ENCODE measurements around the gene BAHCC1. TPM values are rescaled to one million over a fixed set of nuclear protein-coding genes. Genes with fewer than 3 reads are reported as not detected.

Gene BAHCC1
- total RNA-seq, 2 experiments from 2014 or later = 0.87 to 0.91 TPM

GRCh38 chr17:81453076-81453475 is 57.8 kb downstream of the BAHCC1 start:
- H3K27ac Mint-ChIP-seq = peak overlapping the region; percentile 87
- H3K4me3 Mint-ChIP-seq = peak overlapping the region; percentile 12
- H3K4me1 Mint-ChIP-seq (ENCODE audit: low read depth) = peaks cover 24% of the 10 kb centered on the region
- POLR2A ChIA-PET = interaction anchor here (0.7 kb wide), 1 partner anchor 361 kb away, joined by 3 read pairs; no protein-coding TSS in a partner anchor
- DNase-seq (no peak), ATAC-seq (no peak)
- no peaks in the 10 kb centered on the region for H3K27me3 Mint-ChIP-seq (ENCODE audit: low read depth)
- CTCF ChIA-PET = interaction anchor here (0.6 to 1.4 kb wide), 2 partner anchors 13 to 32 kb away, joined by 3 to 7 read pairs; no protein-coding TSS in a partner anchor
- no peaks in the 10 kb centered on the region for H3K9me3 Mint-ChIP-seq (ENCODE audit: insufficient read depth)
- H3K36me3 Mint-ChIP-seq (ENCODE audit: low read depth) = no peaks in the 10 kb centered on the region

GRCh38 chr17:81453712-81454111 is 58.5 kb downstream of the BAHCC1 start:
- H3K9me3 Mint-ChIP-seq (ENCODE audit: insufficient read depth) = no peaks in the 10 kb centered on the region
- H3K27ac Mint-ChIP-seq = peak overlapping the region; percentile 87
- DNase-seq (peak; percentile 79), ATAC-seq (peak; percentile 82)
- ChIA-PET POLR2A (interaction anchor here (0.6 kb wide), 1 partner anchor 52 kb away, joined by 3 read pairs; no protein-coding TSS in a partner anchor), CTCF (interaction anchor here (0.6 to 1.4 kb wide), 2 partner anchors 13 to 31 kb away, joined by 3 to 7 read pairs; no protein-coding TSS in a partner anchor)
- H3K4me1 Mint-ChIP-seq (ENCODE audit: low read depth) = peaks cover 24% of the 10 kb centered on the region
- H3K36me3 Mint-ChIP-seq (ENCODE audit: low read depth) = no peaks in the 10 kb centered on the region
- peak overlapping the region; percentile 42 for H3K4me3 Mint-ChIP-seq
- H3K27me3 Mint-ChIP-seq (ENCODE audit: low read depth) = no peaks in the 10 kb centered on the region

GRCh38 chr17:81454473-81454872 is 59.2 kb downstream of the BAHCC1 start:
- CTCF ChIA-PET = interaction anchor here (1.4 kb wide), 1 partner anchor 30 kb away, joined by 7 read pairs; no protein-coding TSS in a partner anchor

GRCh38 chr17:81455387-81455786 is 60.1 kb downstream of the BAHCC1 start:
- peaks cover 24% of the 10 kb centered on the region for H3K4me1 Mint-ChIP-seq (ENCODE audit: low read depth)
- ATAC-seq (no peak), DNase-seq (no peak)
- ChIA-PET CTCF (interaction anchor here (1.0 kb wide), 1 partner anchor 29 kb away, joined by 3 read pairs; no protein-coding TSS in a partner anchor), POLR2A (no interaction called here)
- no peaks in the 10 kb centered on the region for H3K9me3 Mint-ChIP-seq (ENCODE audit: insufficient read depth)
- no peaks in the 10 kb centered on the region for H3K27me3 Mint-ChIP-seq (ENCODE audit: low read depth)
- no peak overlapping the region for H3K27ac Mint-ChIP-seq
- H3K4me3 Mint-ChIP-seq = no peak overlapping the region
- H3K36me3 Mint-ChIP-seq (ENCODE audit: low read depth) = no peaks in the 10 kb centered on the region

More at GRCh38 chr17:81454473-81454872, 59.2 kb downstream of the BAHCC1 start:
- DNase-seq = no peak
- peaks cover 24% of the 10 kb centered on the region for H3K4me1 Mint-ChIP-seq (ENCODE audit: low read depth)
- H3K4me3 Mint-ChIP-seq = no peak overlapping the region
- H3K9me3 Mint-ChIP-seq (ENCODE audit: insufficient read depth) = no peaks in the 10 kb centered on the region
- H3K27me3 Mint-ChIP-seq (ENCODE audit: low read depth) = no peaks in the 10 kb centered on the region
- peak overlapping the region; percentile 67 for H3K27ac Mint-ChIP-seq
- POLR2A ChIA-PET = interaction anchor here (0.6 kb wide), 1 partner anchor 53 kb away, joined by 3 read pairs; no protein-coding TSS in a partner anchor
- no peak for ATAC-seq
- no peaks in the 10 kb centered on the region for H3K36me3 Mint-ChIP-seq (ENCODE audit: low read depth)

- no peaks in the 10 kb centered on the region for H3K36me3 Mint-ChIP-seq (ENCODE audit: low read depth)
- H3K4me3 Mint-ChIP-seq = no peak overlapping the region
- ATAC-seq = no peak
- H3K27me3 Mint-ChIP-seq (ENCODE audit: low read depth) = no peaks in the 10 kb centered on the region
- peaks cover 24% of the 10 kb centered on the region for H3K4me1 Mint-ChIP-seq (ENCODE audit: low read depth)
- H3K9me3 Mint-ChIP-seq (ENCODE audit: insufficient read depth) = no peaks in the 10 kb centered on the region
- peak overlapping the region; percentile 66 for H3K27ac Mint-ChIP-seq
- no peak for DNase-seq
- ChIA-PET POLR2A (no interaction called here), CTCF (interaction anchor here (1.0 kb wide), 1 partner anchor 28 kb away, joined by 3 read pairs; no protein-coding TSS in a partner anchor)
Observed at GRCh38 chr17:81456091-81456490, 60.8 kb downstream of the BAHCC1 start.

- DNase-seq (no peak), ATAC-seq (no peak)
- Mint-ChIP-seq H3K4me1 (ENCODE audit: low read depth) (peaks cover 24% of the 10 kb centered on the region), H3K27me3 (ENCODE audit: low read depth) (no peaks in the 10 kb centered on the region), H3K27ac (no peak overlapping the region), H3K36me3 (ENCODE audit: low read depth) (no peaks in the 10 kb centered on the region), H3K9me3 (ENCODE audit: insufficient read depth) (no peaks in the 10 kb centered on the region), H3K4me3 (no peak overlapping the region)
- CTCF ChIA-PET = no interaction called here
- POLR2A ChIA-PET = no interaction called here
Observed at GRCh38 chr17:81456798-81457197, 61.5 kb downstream of the BAHCC1 start.

- Mint-ChIP-seq H3K4me1 (ENCODE audit: low read depth) (peaks cover 24% of the 10 kb centered on the region), H3K27ac (peak overlapping the region; percentile 46), H3K27me3 (ENCODE audit: low read depth) (no peaks in the 10 kb centered on the region), H3K36me3 (ENCODE audit: low read depth) (no peaks in the 10 kb centered on the region), H3K9me3 (ENCODE audit: insufficient read depth) (no peaks in the 10 kb centered on the region), H3K4me3 (no peak overlapping the region)
- ChIA-PET POLR2A (no interaction called here), CTCF (no interaction called here)
- no peak for DNase-seq
- ATAC-seq = no peak
Observed at GRCh38 chr17:81457401-81457800, 62.1 kb downstream of the BAHCC1 start.

GRCh38 chr17:81457917-81458555 is 62.8 kb downstream of the BAHCC1 start:
- DNase-seq (no peak), ATAC-seq (no peak)
- no peak overlapping the region for H3K27ac Mint-ChIP-seq
- H3K36me3 Mint-ChIP-seq (ENCODE audit: low read depth) = no peaks in the 10 kb centered on the region
- ChIA-PET POLR2A (no interaction called here), CTCF (no interaction called here)
- no peak overlapping the region for H3K4me3 Mint-ChIP-seq
- no peaks in the 10 kb centered on the region for H3K9me3 Mint-ChIP-seq (ENCODE audit: insufficient read depth)
- no peaks in the 10 kb centered on the region for H3K27me3 Mint-ChIP-seq (ENCODE audit: low read depth)
- H3K4me1 Mint-ChIP-seq (ENCODE audit: low read depth) = peaks cover 22% of the 10 kb centered on the region

GRCh38 chr17:81458628-81459027 is 63.4 kb downstream of the BAHCC1 start:
- DNase-seq (no peak), ATAC-seq (no peak)
- ChIA-PET CTCF (no interaction called here), POLR2A (no interaction called here)
- no peaks in the 10 kb centered on the region for H3K36me3 Mint-ChIP-seq (ENCODE audit: low read depth)
- H3K9me3 Mint-ChIP-seq (ENCODE audit: insufficient read depth) = no peaks in the 10 kb centered on the region
- H3K4me1 Mint-ChIP-seq (ENCODE audit: low read depth) = peaks cover 16% of the 10 kb centered on the region
- no peak overlapping the region for H3K27ac Mint-ChIP-seq
- H3K4me3 Mint-ChIP-seq = no peak overlapping the region
- no peaks in the 10 kb centered on the region for H3K27me3 Mint-ChIP-seq (ENCODE audit: low read depth)

- no peak for ATAC-seq
- CTCF ChIA-PET = no interaction called here
- H3K4me3 Mint-ChIP-seq = no peak overlapping the region
- POLR2A ChIA-PET = no interaction called here
- H3K36me3 Mint-ChIP-seq (ENCODE audit: low read depth) = no peaks in the 10 kb centered on the region
- H3K27ac Mint-ChIP-seq = no peak overlapping the region
- peaks cover 11% of the 10 kb centered on the region for H3K4me1 Mint-ChIP-seq (ENCODE audit: low read depth)
- no peaks in the 10 kb centered on the region for H3K27me3 Mint-ChIP-seq (ENCODE audit: low read depth)
- DNase-seq = no peak
- no peaks in the 10 kb centered on the region for H3K9me3 Mint-ChIP-seq (ENCODE audit: insufficient read depth)
Observed at GRCh38 chr17:81459224-81459623, 64.0 kb downstream of the BAHCC1 start.

GRCh38 chr17:81459864-81460263 is 64.6 kb downstream of the BAHCC1 start:
- Mint-ChIP-seq H3K27me3 (ENCODE audit: low read depth) (no peaks in the 10 kb centered on the region), H3K27ac (no peak overlapping the region), H3K36me3 (ENCODE audit: low read depth) (no peaks in the 10 kb centered on the region), H3K4me1 (ENCODE audit: low read depth) (peaks cover 8% of the 10 kb centered on the region), H3K4me3 (no peak overlapping the region), H3K9me3 (ENCODE audit: insufficient read depth) (no peaks in the 10 kb centered on the region)
- ChIA-PET CTCF (interaction anchor here (1.3 kb wide), 1 partner anchor 25 kb away, joined by 3 read pairs; no protein-coding TSS in a partner anchor), POLR2A (no interaction called here)
- ATAC-seq (no peak), DNase-seq (no peak)

GRCh38 chr17:81460856-81461460 is 65.7 kb downstream of the BAHCC1 start:
- no peak for ATAC-seq
- POLR2A ChIA-PET = interaction anchor here (0.6 to 1.4 kb wide), 3 partner anchors 24 to 178 kb away, joined by 3 to 4 read pairs (median 4); no protein-coding TSS in a partner anchor
- H3K9me3 Mint-ChIP-seq (ENCODE audit: insufficient read depth) = no peaks in the 10 kb centered on the region
- H3K4me1 Mint-ChIP-seq (ENCODE audit: low read depth) = peaks cover 4% of the 10 kb centered on the region
- H3K27me3 Mint-ChIP-seq (ENCODE audit: low read depth) = no peaks in the 10 kb centered on the region
- no peak overlapping the region for H3K4me3 Mint-ChIP-seq
- DNase-seq = no peak
- H3K36me3 Mint-ChIP-seq (ENCODE audit: low read depth) = no peaks in the 10 kb centered on the region
- CTCF ChIA-PET = interaction anchor here (1.2 to 1.3 kb wide), 2 partner anchors 16 to 24 kb away, joined by 3 read pairs; no protein-coding TSS in a partner anchor
- no peak overlapping the region for H3K27ac Mint-ChIP-seq

All from activated CD8-positive, alpha-beta T cell treated with anti-CD3 and anti-CD28 coated beads, Interleukin-2, amount 10 ng/mL, durations not matched to agents 7 days and 5 days (primary cell).